ENCODE measurements around the gene EFNA1.

GRCh38 chr1:155170806-155171205 lies 43.1 kb downstream of the EFNA1 start:
- TF ChIP-seq CTCF (IDR thresholded peaks at IDR 0.05) (no peak), EZH2phosphoT487 (IDR thresholded peaks at IDR 0.05) (no peak)

All from neural progenitor cell (in vitro differentiated cells).